ENCODE results near the gene NOL7.

- TF ChIP-seq POLR2AphosphoS5 (IDR thresholded peaks at IDR 0.05; ENCODE audit: low read depth) = no peak
- TF ChIP-seq, protein P1, sequence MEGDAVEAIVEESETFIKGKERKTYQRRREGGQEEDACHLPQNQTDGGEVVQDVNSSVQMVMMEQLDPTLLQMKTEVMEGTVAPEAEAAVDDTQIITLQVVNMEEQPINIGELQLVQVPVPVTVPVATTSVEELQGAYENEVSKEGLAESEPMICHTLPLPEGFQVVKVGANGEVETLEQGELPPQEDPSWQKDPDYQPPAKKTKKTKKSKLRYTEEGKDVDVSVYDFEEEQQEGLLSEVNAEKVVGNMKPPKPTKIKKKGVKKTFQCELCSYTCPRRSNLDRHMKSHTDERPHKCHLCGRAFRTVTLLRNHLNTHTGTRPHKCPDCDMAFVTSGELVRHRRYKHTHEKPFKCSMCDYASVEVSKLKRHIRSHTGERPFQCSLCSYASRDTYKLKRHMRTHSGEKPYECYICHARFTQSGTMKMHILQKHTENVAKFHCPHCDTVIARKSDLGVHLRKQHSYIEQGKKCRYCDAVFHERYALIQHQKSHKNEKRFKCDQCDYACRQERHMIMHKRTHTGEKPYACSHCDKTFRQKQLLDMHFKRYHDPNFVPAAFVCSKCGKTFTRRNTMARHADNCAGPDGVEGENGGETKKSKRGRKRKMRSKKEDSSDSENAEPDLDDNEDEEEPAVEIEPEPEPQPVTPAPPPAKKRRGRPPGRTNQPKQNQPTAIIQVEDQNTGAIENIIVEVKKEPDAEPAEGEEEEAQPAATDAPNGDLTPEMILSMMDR (IDR thresholded peaks at IDR 0.05; ENCODE audit: insufficient read depth, low read length) = no peak
Measured at GRCh38 chr6:13633343-13633742, 18.2 kb downstream of the NOL7 start.

Measured in HL-60 (cell line).